RWPE2 (cell line): ENCODE results near the gene CCDC141.

Experiments
- ATAC-seq: fragments of 200-7000 bp; cut with Tn5 transposase; 3 replicates; pipeline ENCODE4 v1.9.1; 2021; ENCODE audit warnings: low read depth
- DNase-seq: peaks from one replicate; pipeline ENCODE4 v3.0.0-alpha.2; 2020; ENCODE audit warnings: low spot score
- H3K27ac ChIP-seq: fragments of 450-650 bp; 2 replicates; pipeline ENCODE4 v1.5.1; 2017; ENCODE audit warnings: mild to moderate bottlenecking; ENCODE audit not compliant: poor library complexity, severe bottlenecking
- H3K27me3 ChIP-seq: fragments of 250-450 bp; sonication (Bioruptor Pico); 2 replicates; pipeline ENCODE4 v1.5.1; 2021; ENCODE audit warnings: mild to moderate bottlenecking, moderate library complexity; ENCODE audit not compliant: insufficient read depth, poor library complexity, severe bottlenecking
- H3K36me3 ChIP-seq: fragments of 250-450 bp; sonication (Bioruptor Pico); 2 replicates; pipeline ENCODE4 v1.5.1; 2020; ENCODE audit warnings: low read depth, mild to moderate bottlenecking, moderate library complexity
- H3K4me1 ChIP-seq: fragments of 250-450 bp; sonication (Bioruptor Pico); 2 replicates; pipeline ENCODE4 v1.5.1; 2021; ENCODE audit warnings: mild to moderate bottlenecking, moderate library complexity; ENCODE audit not compliant: insufficient read depth, poor library complexity, severe bottlenecking
- H3K4me3 ChIP-seq: fragments of 250-450 bp; sonication (Bioruptor Pico); 2 replicates; pipeline ENCODE4 v1.5.1; 2021; ENCODE audit warnings: mild to moderate bottlenecking, moderate library complexity; ENCODE audit not compliant: severe bottlenecking
- H3K9me3 ChIP-seq: fragments of 250-450 bp; sonication (Bioruptor Pico); 2 replicates; pipeline ENCODE4 v1.5.1; 2021; ENCODE audit warnings: mild to moderate bottlenecking, moderate library complexity; ENCODE audit not compliant: severe bottlenecking
- CTCF ChIP-seq: fragments of 450-650 bp; IDR thresholded peaks from one replicate; pipeline ENCODE4 v1.5.1; 2017; ENCODE audit warnings: mild to moderate bottlenecking, moderate library complexity; ENCODE audit not compliant: poor library complexity, severe bottlenecking

CCDC141 gene

GRCh38 chr2:179005976-179006375 is 44.0 kb downstream of the CCDC141 start:
- no peaks in the 10 kb centered on the region for H3K36me3 ChIP-seq
- DNase-seq (no peak), ATAC-seq (no peak)
- no peaks in the 10 kb centered on the region for H3K27me3 ChIP-seq
- no peak overlapping the region for H3K4me3 ChIP-seq
- H3K27ac ChIP-seq = no peak overlapping the region
- H3K4me1 ChIP-seq = no peaks in the 10 kb centered on the region
- no peak for TF ChIP-seq CTCF
- no peaks in the 10 kb centered on the region for H3K9me3 ChIP-seq

GRCh38 chr2:178999476-178999875 is 50.5 kb downstream of the CCDC141 start:
- Histone ChIP-seq H3K36me3 (no peaks in the 10 kb centered on the region), H3K27me3 (no peaks in the 10 kb centered on the region), H3K27ac (no peak overlapping the region), H3K9me3 (no peaks in the 10 kb centered on the region), H3K4me3 (no peak overlapping the region), H3K4me1 (no peaks in the 10 kb centered on the region)
- DNase-seq (no peak), ATAC-seq (no peak)
- TF ChIP-seq CTCF = no peak

- Histone ChIP-seq H3K27me3 (no peaks in the 10 kb centered on the region), H3K9me3 (no peaks in the 10 kb centered on the region), H3K4me1 (no peaks in the 10 kb centered on the region), H3K4me3 (no peak overlapping the region), H3K36me3 (no peaks in the 10 kb centered on the region), H3K27ac (no peak overlapping the region)
- ATAC-seq (no peak), DNase-seq (no peak)
- TF ChIP-seq CTCF = no peak
Measured at GRCh38 chr2:178998539-178998938, 51.4 kb downstream of the CCDC141 start.

- no peak overlapping the region for H3K4me3 ChIP-seq
- no peak overlapping the region for H3K27ac ChIP-seq
- H3K27me3 ChIP-seq = no peaks in the 10 kb centered on the region
- TF ChIP-seq CTCF = no peak
- H3K4me1 ChIP-seq = no peaks in the 10 kb centered on the region
- ATAC-seq (no peak), DNase-seq (no peak)
- no peaks in the 10 kb centered on the region for H3K9me3 ChIP-seq
- no peaks in the 10 kb centered on the region for H3K36me3 ChIP-seq
Measured at GRCh38 chr2:178997477-178997876, 52.5 kb downstream of the CCDC141 start.

GRCh38 chr2:178997067-178997466 is 52.9 kb downstream of the CCDC141 start:
- Histone ChIP-seq H3K4me1 (no peaks in the 10 kb centered on the region), H3K27ac (no peak overlapping the region), H3K9me3 (no peaks in the 10 kb centered on the region), H3K36me3 (no peaks in the 10 kb centered on the region), H3K27me3 (no peaks in the 10 kb centered on the region), H3K4me3 (no peak overlapping the region)
- DNase-seq (no peak), ATAC-seq (no peak)
- TF ChIP-seq CTCF = no peak
